SK-N-SH (cell line): ENCODE data around the gene NIT1. TPM values are rescaled to one million over a fixed set of nuclear protein-coding genes. Genes with fewer than 3 reads are reported as not detected.

Source experiments
- CTCF ChIA-PET: fragments of 300-600, 350-600 bp; formaldehyde crosslinking; extraction: SDS; loops from one replicate; lab custom pipeline; 2021; lab: Yijun Ruan, JAX
- POLR2A ChIA-PET: fragments of 350-600 bp; sonication (Branson Sonifier 250); formaldehyde crosslinking; extraction: SDS; loops from one replicate; lab custom pipeline; 2020; ENCODE audit warnings: antibody characterized with exemption, inconsistent platforms; lab: Yijun Ruan, JAX
- DNase-seq: peaks from one replicate; pipeline ENCODE4 v3.0.0; 2012
- H2AFZ ChIP-seq: fragments of 200-600 bp; sonication (generic); 2 replicates; pipeline ENCODE4 v1.8.1; 2016; ENCODE audit warnings: antibody characterized with exemption, mild to moderate bottlenecking, low read depth
- H3F3A ChIP-seq: fragments of 200-600 bp; sonication (generic); replicated peaks from 2 replicates; pipeline ENCODE3; 2016; ENCODE audit warnings: antibody characterized with exemption, mild to moderate bottlenecking; ENCODE audit not compliant: insufficient read depth
- H3K27ac ChIP-seq, 2 experiments: fragments of 200-500 bp in 1 of 2; fragments of 200-600 bp in 1 of 2; sonication (Bioruptor generic) in 1 of 2; sonication (generic), shearing (Covaris generic) in 1 of 2; 2 replicates each; pipeline versions ENCODE4 v1.5.1 to v1.6.1; 2014 to 2016; ENCODE audit warnings: low read depth in 2 of 2, inconsistent platforms in 1 of 2, low read length in 1 of 2, mild to moderate bottlenecking in 1 of 2, mixed read lengths in 1 of 2
- H3K27me3 ChIP-seq: fragments of 200-600 bp; sonication (generic), shearing (Covaris generic); 2 replicates; pipeline ENCODE4 v1.6.1; 2016; ENCODE audit warnings: mixed run types; ENCODE audit not compliant: insufficient read depth
- H3K36me3 ChIP-seq, 2 experiments: fragments of 200-500 bp in 1 of 2; fragments of 200-600 bp in 1 of 2; sonication (Bioruptor generic) in 1 of 2; sonication (generic) in 1 of 2; replicated peaks in 1 of 2; 2 replicates each; pipeline versions ENCODE3 to v1.5.1; 2014 to 2016; ENCODE audit warnings: low read length in 1 of 2, mild to moderate bottlenecking in 1 of 2; ENCODE audit not compliant: insufficient read depth in 2 of 2, control insufficient read depth in 1 of 2
- H3K4me1 ChIP-seq, 2 experiments: fragments of 200-500 bp in 1 of 2; fragments of 200-600 bp in 1 of 2; sonication (Bioruptor generic) in 1 of 2; sonication (generic), shearing (Covaris generic) in 1 of 2; 2 replicates each; pipeline versions ENCODE4 v1.5.1 to v1.6.1; 2014 to 2016; ENCODE audit warnings: low read depth in 1 of 2, low read length in 1 of 2, mixed run types in 1 of 2; ENCODE audit not compliant: insufficient read depth in 2 of 2, control insufficient read depth in 1 of 2
- H3K4me2 ChIP-seq: fragments of 200-600 bp; sonication (generic), shearing (Covaris generic); 2 replicates; pipeline ENCODE4 v1.6.1; 2017; ENCODE audit warnings: mixed run types
- H3K4me3 ChIP-seq, 2 experiments: fragments of 200-500 bp in 1 of 2; fragments of 200-600 bp in 1 of 2; sonication (Bioruptor generic) in 1 of 2; sonication (generic), shearing (Covaris generic) in 1 of 2; 2 replicates each; pipeline versions ENCODE4 v1.5.1 to v1.8.1; 2014 to 2016; ENCODE audit warnings: low read depth in 2 of 2, inconsistent platforms in 1 of 2, low read length in 1 of 2, mild to moderate bottlenecking in 1 of 2, mixed read lengths in 1 of 2, moderate library complexity in 1 of 2
- H3K79me2 ChIP-seq: fragments of 200-600 bp; sonication (generic); 2 replicates; pipeline ENCODE4 v1.8.1; 2017; ENCODE audit warnings: mild to moderate bottlenecking; ENCODE audit not compliant: insufficient read depth
- H3K9ac ChIP-seq: fragments of 200-600 bp; sonication (generic); 2 replicates; pipeline ENCODE4 v1.6.1; 2017; ENCODE audit warnings: mixed run types
- H3K9me2 ChIP-seq: fragments of 200-600 bp; sonication (generic); 2 replicates; pipeline ENCODE4 v1.6.1; 2017; ENCODE audit warnings: mixed run types
- H3K9me3 ChIP-seq: fragments of 200-600 bp; sonication (generic); 2 replicates; pipeline ENCODE4 v1.6.1; 2017; ENCODE audit warnings: mixed run types, mild to moderate bottlenecking, moderate library complexity
- H4K20me1 ChIP-seq: fragments of 200-600 bp; sonication (generic); 2 replicates; pipeline ENCODE4 v1.6.1; 2017; ENCODE audit warnings: mild to moderate bottlenecking, mixed run types; ENCODE audit not compliant: insufficient read depth
- CTCF ChIP-seq: fragments of 200-600 bp; sonication (generic); IDR thresholded peaks from 2 replicates; pipeline ENCODE4 v1.6.1; 2017; ENCODE audit warnings: antibody characterized with exemption, mild to moderate bottlenecking, moderate library complexity
- ELF1 ChIP-seq: IDR thresholded peaks from 2 replicates; pipeline ENCODE4 v1.4.0; 2012
- IRF3 ChIP-seq: fragments of 150-350 bp; IDR thresholded peaks from 2 replicates; pipeline ENCODE4 v1.6.1; 2016; ENCODE audit warnings: mild to moderate bottlenecking, low read depth, low read length
- JUND ChIP-seq: IDR thresholded peaks from 2 replicates; pipeline ENCODE4 v1.4.0; 2012
- MEF2A ChIP-seq: IDR thresholded peaks from 2 replicates; pipeline ENCODE4 v1.4.0; 2012; ENCODE audit warnings: low read depth, borderline replicate concordance
- MXI1 ChIP-seq: IDR thresholded peaks from 2 replicates; pipeline ENCODE4 v1.6.1; 2012; ENCODE audit warnings: mild to moderate bottlenecking, low read depth, low read length, improper control_type of control experiment
- NFIC ChIP-seq: IDR thresholded peaks from 2 replicates; pipeline ENCODE4 v1.4.0; 2012; ENCODE audit warnings: borderline replicate concordance
- NRF1 ChIP-seq: IDR thresholded peaks from 2 replicates; pipeline ENCODE4 v1.6.1; 2012; ENCODE audit warnings: low read depth, mild to moderate bottlenecking, low read length
- POLR2AphosphoS5 ChIP-seq: IDR thresholded peaks from 2 replicates; pipeline ENCODE4 v1.6.1; 2012; ENCODE audit warnings: low read depth, low read length
- RAD21 ChIP-seq: IDR thresholded peaks from 2 replicates; pipeline ENCODE4 v1.6.1; 2012; ENCODE audit warnings: mild to moderate bottlenecking, low read length
- REST ChIP-seq: IDR thresholded peaks from 2 replicates; pipeline ENCODE4 v1.6.1; 2012; ENCODE audit warnings: mild to moderate bottlenecking, low read depth, low read length, moderate library complexity
- SMC3 ChIP-seq: IDR thresholded peaks from 2 replicates; pipeline ENCODE4 v1.6.1; 2012; ENCODE audit warnings: low read depth, low read length, improper control_type of control experiment
- WGBS: methylation state at CpG from one replicate; pipeline ENCODE4 v1.1.6; 2017; ENCODE audit warnings: low lambda C conversion rate; 5-methylcytosine and 5-hydroxymethylcytosine counted together
- polyA plus RNA-seq, 3 experiments: library from polyadenylated mRNA; depleted of rRNA; stranded (reverse); fragments of >200 nt; gene quantifications; 2 replicates each; pipeline ENCODE4 v1.2.3, GENCODE V29; 2012

NIT1 gene
- polyA plus RNA-seq, 1 of the 3 experiments (the other 2 are of a cell fraction) = 38.7 TPM

- no peak for TF ChIP-seq NFIC
These were observed 20.5 kb downstream of the NIT1 start (continued) for GRCh38 chr1:161138431-161138830.

- no peaks in the 10 kb centered on the region for H3K27me3 ChIP-seq
- H3K79me2 ChIP-seq = peaks cover 5% of the 10 kb centered on the region
- H3K4me2 ChIP-seq = no peak overlapping the region
- H3K9me3 ChIP-seq = no peaks in the 10 kb centered on the region
- H2AFZ ChIP-seq = no peak overlapping the region
- H3K4me3 ChIP-seq = no peak overlapping the region
- no peaks in the 10 kb centered on the region for H3K4me1 ChIP-seq
- no peaks in the 10 kb centered on the region for H3K36me3 ChIP-seq
- H3K27ac ChIP-seq = no peak overlapping the region
- WGBS = 82% methylated on average over 1 of the region's 1 CpG
- no peak for TF ChIP-seq IRF3
- TF ChIP-seq REST = no peak
- TF ChIP-seq NRF1 = no peak
- peak; percentile 39 for TF ChIP-seq SMC3
- no peak for TF ChIP-seq JUND
- TF ChIP-seq RAD21 = peak; percentile 70
- TF ChIP-seq ELF1 = no peak
- no peak for TF ChIP-seq MXI1
- TF ChIP-seq CTCF = peak; percentile 71
- no peak for TF ChIP-seq MEF2A
- no peak for TF ChIP-seq POLR2AphosphoS5
- H4K20me1 ChIP-seq = no peaks in the 10 kb centered on the region
- H3F3A ChIP-seq = peaks cover 11% of the 10 kb centered on the region
- CTCF ChIA-PET = interaction anchor here (0.6 to 2.6 kb wide), 10 partner anchors 15 to 170 kb away, joined by 3 to 15 read pairs (median 4); partner anchors contain the start of genes KLHDC9, NIT1, PFDN2 and TSTD1
- peak; percentile 64 for DNase-seq
- POLR2A ChIA-PET = no interaction called here
- no peaks in the 10 kb centered on the region for H3K9me2 ChIP-seq
- H3K9ac ChIP-seq = no peak overlapping the region
These were observed 21.9 kb downstream of the NIT1 start for GRCh38 chr1:161139766-161140165.
